CD4-positive, alpha-beta T cell treated with Interleukin-6 for 4 hours (primary cell): ENCODE data around the gene SCP2.
"Not testable (repeated sequence)": the region's sequence is repeated elsewhere in the genome, so short reads cannot be mapped to it uniquely, and the experiment has no call there.

ENCODE experiments used
- DNase-seq: peaks from one replicate; pipeline ENCODE4 v3.0.0-alpha.2; 2020; ENCODE audit warnings: mixed read lengths

Gene SCP2

GRCh38 chr1:52917156-52917555 lies 9.9 kb upstream of the SCP2 start:
- no peak for DNase-seq

- DNase-seq, result no peak
Measured at GRCh38 chr1:52917581-52917980, 9.5 kb upstream of the SCP2 start.

- no peak for DNase-seq
Measured at GRCh38 chr1:52918201-52918600, 8.9 kb upstream of the SCP2 start.

GRCh38 chr1:52919051-52919722 lies 7.9 kb upstream of the SCP2 start:
- DNase-seq, result no peak

- no peak for DNase-seq
Measured at GRCh38 chr1:52919723-52920483, 7.2 kb upstream of the SCP2 start.

- DNase-seq, result no peak
Measured at GRCh38 chr1:52920791-52921291, 6.2 kb upstream of the SCP2 start.

GRCh38 chr1:52925571-52926005 lies 1.5 kb upstream of the SCP2 start:
- DNase-seq, result no peak

- no peak for DNase-seq
Measured at GRCh38 chr1:52926864-52927211, 238 bp upstream of the SCP2 start.

- DNase-seq, result no peak
Measured at GRCh38 chr1:52928015-52928404, 934 bp downstream of the SCP2 start.

GRCh38 chr1:52929019-52929418 lies 1.9 kb downstream of the SCP2 start:
- DNase-seq, result no peak

- no peak for DNase-seq
Measured at GRCh38 chr1:52937433-52938182, 10.5 kb downstream of the SCP2 start.

- DNase-seq, result no peak
Measured at GRCh38 chr1:52938183-52938451, 11.0 kb downstream of the SCP2 start.

- DNase-seq, result no peak
Measured at GRCh38 chr1:52943876-52944416, 16.9 kb downstream of the SCP2 start.

GRCh38 chr1:52944566-52944965 lies 17.5 kb downstream of the SCP2 start:
- DNase-seq, result no peak

- DNase-seq, result no peak
Measured at GRCh38 chr1:52947490-52947889, 20.4 kb downstream of the SCP2 start.

GRCh38 chr1:52949602-52950001 lies 22.5 kb downstream of the SCP2 start:
- DNase-seq, result not testable (repeated sequence)

GRCh38 chr1:52952112-52952511 lies 25.0 kb downstream of the SCP2 start:
- DNase-seq, result no peak

GRCh38 chr1:52955129-52955970 lies 28.3 kb downstream of the SCP2 start:
- DNase-seq, result no peak

GRCh38 chr1:52963101-52963500 lies 36.0 kb downstream of the SCP2 start:
- no peak for DNase-seq

GRCh38 chr1:52967666-52968065 lies 40.6 kb downstream of the SCP2 start:
- no peak for DNase-seq

- not testable (repeated sequence) for DNase-seq
Measured at GRCh38 chr1:52969234-52969633, 42.2 kb downstream of the SCP2 start.

- DNase-seq, result no peak
Measured at GRCh38 chr1:52970149-52970548, 43.1 kb downstream of the SCP2 start.

GRCh38 chr1:52973841-52974240 lies 46.8 kb downstream of the SCP2 start:
- no peak for DNase-seq
